HG03558 (cell line): Measurements from ENCODE around the gene TXNDC17.
"Not testable (repeated sequence)": the region's sequence is repeated elsewhere in the genome, so short reads cannot be mapped to it uniquely, and the experiment has no call there.

Source experiments
- ATAC-seq: cut with Tn5 transposase; IDR thresholded peaks from one replicate; pipeline ENCODE4 v1.9.1; 2021; ENCODE audit warnings: moderate number of reproducible peaks; ENCODE audit not compliant: unreplicated experiment; ENCODE audit errors: extremely low read depth

Gene TXNDC17

GRCh38 chr17:6681176-6681575 is 40.3 kb downstream of the TXNDC17 start:
- ATAC-seq = no peak

GRCh38 chr17:6681671-6682070 is 40.8 kb downstream of the TXNDC17 start:
- no peak for ATAC-seq

- no peak for ATAC-seq
Observed at GRCh38 chr17:6682339-6682738, 41.5 kb downstream of the TXNDC17 start.

- no peak for ATAC-seq
Observed at GRCh38 chr17:6683081-6683684, 42.3 kb downstream of the TXNDC17 start.

- ATAC-seq = no peak
Observed at GRCh38 chr17:6683730-6684459, 43.0 kb downstream of the TXNDC17 start.

GRCh38 chr17:6684460-6684783 is 43.6 kb downstream of the TXNDC17 start:
- ATAC-seq = no peak

GRCh38 chr17:6684881-6685767 is 44.3 kb downstream of the TXNDC17 start:
- ATAC-seq = no peak

- ATAC-seq = no peak
Observed at GRCh38 chr17:6686026-6686425, 45.2 kb downstream of the TXNDC17 start.

GRCh38 chr17:6688944-6689343 is 48.1 kb downstream of the TXNDC17 start:
- no peak for ATAC-seq

- ATAC-seq = no peak
Observed at GRCh38 chr17:6690641-6691040, 49.8 kb downstream of the TXNDC17 start.

- ATAC-seq = no peak
Observed at GRCh38 chr17:6691546-6691945, 50.7 kb downstream of the TXNDC17 start.

GRCh38 chr17:6691958-6692357 is 51.1 kb downstream of the TXNDC17 start:
- not testable (repeated sequence) for ATAC-seq
